Fibroblast of the aortic adventitia (primary cell): ENCODE results near the gene JAZF1. TPM values are rescaled to one million over a fixed set of nuclear protein-coding genes. Genes with fewer than 3 reads are reported as not detected.

Experiments used
- DNase-seq: peaks from one replicate; pipeline ENCODE4 v3.0.0-alpha.2; 2010; ENCODE audit warnings: low read depth
- H3K4me3 ChIP-seq: 2 replicates; pipeline ENCODE4 v1.5.1; 2011; ENCODE audit warnings: low read depth, mild to moderate bottlenecking, control low read depth, low read length, moderate library complexity
- CTCF ChIP-seq: IDR thresholded peaks from 2 replicates; pipeline ENCODE4 v1.5.1; 2011; ENCODE audit warnings: mild to moderate bottlenecking, low read length, control low read depth, inconsistent platforms; ENCODE audit not compliant: insufficient read depth
- total RNA-seq: library from RNA; depleted of rRNA; stranded (reverse); fragments of >200 nt; gene quantifications from 2 replicates; pipeline ENCODE4 v1.2.3, GENCODE V29; 2012; ENCODE audit warnings: low replicate concordance

Gene JAZF1
- total RNA-seq, 1 donor: 8.3 TPM

GRCh38 chr7:28013441-28013840 lies 167.2 kb downstream of the JAZF1 start:
- TF ChIP-seq CTCF: no peak
- DNase-seq: no peak
- no peak overlapping the region for H3K4me3 ChIP-seq

GRCh38 chr7:28013019-28013418 lies 167.6 kb downstream of the JAZF1 start:
- no peak overlapping the region for H3K4me3 ChIP-seq
- DNase-seq: no peak
- no peak for TF ChIP-seq CTCF

- no peak for DNase-seq
- no peak for TF ChIP-seq CTCF
- no peak overlapping the region for H3K4me3 ChIP-seq
Observed at GRCh38 chr7:28008911-28009310, 171.7 kb downstream of the JAZF1 start.

- TF ChIP-seq CTCF: no peak
- H3K4me3 ChIP-seq: no peak overlapping the region
- no peak for DNase-seq
Observed at GRCh38 chr7:28008171-28008570, 172.4 kb downstream of the JAZF1 start.

GRCh38 chr7:28006491-28006890 lies 174.1 kb downstream of the JAZF1 start:
- no peak for DNase-seq
- no peak for TF ChIP-seq CTCF
- no peak overlapping the region for H3K4me3 ChIP-seq

- TF ChIP-seq CTCF: no peak
- H3K4me3 ChIP-seq: no peak overlapping the region
- no peak for DNase-seq
Observed at GRCh38 chr7:28005847-28006231, 174.8 kb downstream of the JAZF1 start.

- H3K4me3 ChIP-seq: no peak overlapping the region
- no peak for TF ChIP-seq CTCF
- DNase-seq: peak; percentile 40
Observed at GRCh38 chr7:28005075-28005846, 175.3 kb downstream of the JAZF1 start.
